ENCODE data around the gene PDE7B.

DNA sequence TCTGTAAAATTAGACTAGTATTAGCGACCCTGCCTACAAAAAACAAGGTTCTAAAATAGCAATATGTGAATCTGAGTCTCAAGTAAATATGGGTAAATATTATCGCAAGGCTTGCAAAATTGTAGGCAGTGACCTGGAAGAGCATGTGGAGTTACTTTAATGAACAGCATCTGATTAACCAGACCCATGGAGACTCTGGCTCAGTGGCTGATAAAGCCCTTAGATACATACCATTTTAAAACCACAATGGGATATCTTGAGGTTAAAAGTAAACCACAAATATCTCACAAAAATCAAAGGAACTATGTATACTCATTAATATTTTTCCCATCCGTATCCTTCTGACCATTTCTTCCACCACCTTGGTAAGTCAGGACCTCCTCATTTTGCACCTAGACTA is 211.6 kb downstream of the PDE7B start:
- no peak for TF ChIP-seq POLR2A (IDR thresholded peaks at IDR 0.05)
- TF ChIP-seq, protein P1, sequence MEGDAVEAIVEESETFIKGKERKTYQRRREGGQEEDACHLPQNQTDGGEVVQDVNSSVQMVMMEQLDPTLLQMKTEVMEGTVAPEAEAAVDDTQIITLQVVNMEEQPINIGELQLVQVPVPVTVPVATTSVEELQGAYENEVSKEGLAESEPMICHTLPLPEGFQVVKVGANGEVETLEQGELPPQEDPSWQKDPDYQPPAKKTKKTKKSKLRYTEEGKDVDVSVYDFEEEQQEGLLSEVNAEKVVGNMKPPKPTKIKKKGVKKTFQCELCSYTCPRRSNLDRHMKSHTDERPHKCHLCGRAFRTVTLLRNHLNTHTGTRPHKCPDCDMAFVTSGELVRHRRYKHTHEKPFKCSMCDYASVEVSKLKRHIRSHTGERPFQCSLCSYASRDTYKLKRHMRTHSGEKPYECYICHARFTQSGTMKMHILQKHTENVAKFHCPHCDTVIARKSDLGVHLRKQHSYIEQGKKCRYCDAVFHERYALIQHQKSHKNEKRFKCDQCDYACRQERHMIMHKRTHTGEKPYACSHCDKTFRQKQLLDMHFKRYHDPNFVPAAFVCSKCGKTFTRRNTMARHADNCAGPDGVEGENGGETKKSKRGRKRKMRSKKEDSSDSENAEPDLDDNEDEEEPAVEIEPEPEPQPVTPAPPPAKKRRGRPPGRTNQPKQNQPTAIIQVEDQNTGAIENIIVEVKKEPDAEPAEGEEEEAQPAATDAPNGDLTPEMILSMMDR (IDR thresholded peaks at IDR 0.05) = no peak

All from uterus (tissue), 2 donors.